Osteoblast (primary cell): ENCODE measurements around the gene RIT2. TPM values are rescaled to one million over a fixed set of nuclear protein-coding genes. Genes with fewer than 3 reads are reported as not detected.

Experiments used
- DNase-seq: peaks from one replicate; pipeline ENCODE4 v3.0.0; 2011; ENCODE audit warnings: low spot score, mixed read lengths; ENCODE audit not compliant: insufficient read length; ENCODE audit errors: missing footprints
- H2AFZ ChIP-seq: 2 replicates; pipeline ENCODE4 v1.6.0; 2011; ENCODE audit warnings: mild to moderate bottlenecking, low read length
- H3K27ac ChIP-seq: 2 replicates; pipeline ENCODE4 v1.5.1; 2011; ENCODE audit warnings: mild to moderate bottlenecking, low read depth, low read length, moderate library complexity
- H3K27me3 ChIP-seq: 2 replicates; pipeline ENCODE4 v1.6.0; 2012; ENCODE audit warnings: mild to moderate bottlenecking, control low read depth, inconsistent platforms, low read length, moderate library complexity; ENCODE audit not compliant: insufficient read depth
- H3K36me3 ChIP-seq: 2 replicates; pipeline ENCODE4 v1.5.1; 2011; ENCODE audit warnings: mild to moderate bottlenecking, low read length, control low read depth, moderate library complexity; ENCODE audit not compliant: insufficient read depth
- H3K4me1 ChIP-seq: 2 replicates; pipeline ENCODE4 v1.5.1; 2011; ENCODE audit warnings: mild to moderate bottlenecking, low read length, control low read depth, moderate library complexity; ENCODE audit not compliant: insufficient read depth
- H3K4me2 ChIP-seq: 2 replicates; pipeline ENCODE4 v1.6.0; 2011; ENCODE audit warnings: mild to moderate bottlenecking, low read length; ENCODE audit not compliant: insufficient read depth
- H3K4me3 ChIP-seq: fragments of 200-600 bp; sonication (generic); 3 replicates; pipeline ENCODE4 v1.5.1; 2012; ENCODE audit warnings: mild to moderate bottlenecking, low read length, inconsistent platforms; ENCODE audit not compliant: insufficient read depth
- H3K79me2 ChIP-seq: 2 replicates; pipeline ENCODE4 v1.6.0; 2012; ENCODE audit warnings: mild to moderate bottlenecking, low read length, control low read depth, inconsistent platforms; ENCODE audit not compliant: insufficient read depth
- H3K9me3 ChIP-seq: 2 replicates; pipeline ENCODE4 v1.5.1; 2011; ENCODE audit warnings: low read depth, low read length, control low read depth
- H4K20me1 ChIP-seq: 2 replicates; pipeline ENCODE4 v1.6.0; 2012; ENCODE audit warnings: mild to moderate bottlenecking, low read length, control low read depth; ENCODE audit not compliant: insufficient read depth
- total RNA-seq: library from RNA; depleted of rRNA; stranded (reverse); fragments of >200 nt; gene quantifications from 2 replicates; pipeline ENCODE4 v1.2.3, GENCODE V29; 2012
- TF ChIP-seq, protein P1 (sequence below): IDR thresholded peaks from 2 replicates; pipeline ENCODE4 v1.5.1; 2011; ENCODE audit warnings: mild to moderate bottlenecking, low read depth, low read length, moderate library complexity; ENCODE audit errors: extremely low read depth

The RIT2 gene
- total RNA-seq, 1 donor, result not detected

DNA sequence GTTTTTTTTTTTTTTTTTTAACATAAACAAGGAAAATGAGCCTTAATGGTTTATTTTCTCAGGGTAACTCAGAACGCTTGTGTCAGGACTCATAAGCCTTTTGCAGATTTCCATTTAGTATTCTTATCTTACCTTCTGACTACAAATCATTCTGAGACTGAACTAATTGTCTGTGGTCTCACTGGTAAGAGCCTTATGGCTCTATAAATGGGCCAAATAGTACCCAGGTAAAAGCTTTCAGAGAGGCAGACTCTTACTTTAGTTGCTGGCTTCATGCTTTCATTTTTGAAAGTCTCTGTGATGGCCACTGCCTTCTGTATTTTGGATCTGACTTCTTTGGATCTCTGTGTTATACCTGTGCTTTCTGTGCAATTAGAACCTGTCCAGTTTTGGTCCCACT lies 403.4 kb downstream of the RIT2 start:
- DNase-seq, result no peak
- Histone ChIP-seq H3K4me2 (no peak overlapping the region), H3K27ac (no peak overlapping the region), H4K20me1 (no peaks in the 10 kb centered on the region), H2AFZ (no peak overlapping the region), H3K79me2 (no peaks in the 10 kb centered on the region), H3K4me3 (no peak overlapping the region), H3K36me3 (no peaks in the 10 kb centered on the region), H3K27me3 (no peaks in the 10 kb centered on the region), H3K4me1 (no peaks in the 10 kb centered on the region), H3K9me3 (no peaks in the 10 kb centered on the region)
- TF ChIP-seq, protein P1, sequence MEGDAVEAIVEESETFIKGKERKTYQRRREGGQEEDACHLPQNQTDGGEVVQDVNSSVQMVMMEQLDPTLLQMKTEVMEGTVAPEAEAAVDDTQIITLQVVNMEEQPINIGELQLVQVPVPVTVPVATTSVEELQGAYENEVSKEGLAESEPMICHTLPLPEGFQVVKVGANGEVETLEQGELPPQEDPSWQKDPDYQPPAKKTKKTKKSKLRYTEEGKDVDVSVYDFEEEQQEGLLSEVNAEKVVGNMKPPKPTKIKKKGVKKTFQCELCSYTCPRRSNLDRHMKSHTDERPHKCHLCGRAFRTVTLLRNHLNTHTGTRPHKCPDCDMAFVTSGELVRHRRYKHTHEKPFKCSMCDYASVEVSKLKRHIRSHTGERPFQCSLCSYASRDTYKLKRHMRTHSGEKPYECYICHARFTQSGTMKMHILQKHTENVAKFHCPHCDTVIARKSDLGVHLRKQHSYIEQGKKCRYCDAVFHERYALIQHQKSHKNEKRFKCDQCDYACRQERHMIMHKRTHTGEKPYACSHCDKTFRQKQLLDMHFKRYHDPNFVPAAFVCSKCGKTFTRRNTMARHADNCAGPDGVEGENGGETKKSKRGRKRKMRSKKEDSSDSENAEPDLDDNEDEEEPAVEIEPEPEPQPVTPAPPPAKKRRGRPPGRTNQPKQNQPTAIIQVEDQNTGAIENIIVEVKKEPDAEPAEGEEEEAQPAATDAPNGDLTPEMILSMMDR, result no peak

DNA sequence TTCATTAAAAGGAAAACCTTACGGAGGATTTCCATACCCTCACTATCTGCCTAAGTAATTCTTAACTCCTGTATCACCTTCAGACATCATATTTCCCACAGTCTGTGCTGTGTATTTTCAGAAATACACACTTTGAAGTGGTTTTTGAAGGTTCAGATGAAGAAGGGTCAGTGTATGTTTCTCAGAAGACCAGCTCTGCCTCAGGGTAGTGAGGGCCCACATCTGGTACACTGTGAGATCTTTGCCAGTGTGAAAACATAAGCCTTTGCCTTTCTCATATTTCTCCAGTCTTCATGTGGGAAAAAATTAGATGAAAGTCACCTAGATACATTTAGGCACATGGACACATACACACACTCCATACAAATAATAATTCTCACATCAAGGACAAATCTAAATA lies 408.4 kb downstream of the RIT2 start:
- H3K27me3 ChIP-seq, result no peaks in the 10 kb centered on the region
- TF ChIP-seq, protein P1, result no peak
- H3K79me2 ChIP-seq, result no peaks in the 10 kb centered on the region
- H2AFZ ChIP-seq, result no peak overlapping the region
- H3K9me3 ChIP-seq, result peaks cover 2% of the 10 kb centered on the region
- no peak overlapping the region for H3K4me3 ChIP-seq
- H3K4me2 ChIP-seq, result no peak overlapping the region
- H3K36me3 ChIP-seq, result no peaks in the 10 kb centered on the region
- H3K4me1 ChIP-seq, result no peaks in the 10 kb centered on the region
- DNase-seq, result no peak
- no peaks in the 10 kb centered on the region for H4K20me1 ChIP-seq
- no peak overlapping the region for H3K27ac ChIP-seq

DNA sequence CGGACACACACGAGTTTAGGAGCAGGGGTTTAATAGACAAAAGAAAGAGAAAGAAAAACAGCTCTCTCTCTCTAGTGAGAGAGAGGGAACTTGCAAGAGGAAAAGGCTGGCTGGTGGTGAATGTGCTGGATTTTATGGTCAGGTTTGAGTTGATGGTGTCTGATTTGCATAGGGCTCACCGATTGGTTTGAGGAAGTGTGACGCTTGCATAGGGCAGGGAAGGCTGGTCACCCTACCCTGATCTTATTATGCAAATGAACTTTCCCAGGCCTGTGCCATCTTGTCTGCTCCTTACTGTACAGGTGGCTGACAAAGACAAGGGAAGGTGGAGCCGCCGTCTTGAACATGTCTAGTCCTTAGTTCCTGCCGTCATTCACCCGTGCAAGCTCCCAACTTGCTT lies 408.9 kb downstream of the RIT2 start:
- TF ChIP-seq, protein P1, result no peak
- H3K36me3 ChIP-seq, result no peaks in the 10 kb centered on the region
- H3K27ac ChIP-seq, result no peak overlapping the region
- H3K79me2 ChIP-seq, result no peaks in the 10 kb centered on the region
- no peak overlapping the region for H3K4me2 ChIP-seq
- no peak overlapping the region for H3K4me3 ChIP-seq
- H3K4me1 ChIP-seq, result no peaks in the 10 kb centered on the region
- H3K27me3 ChIP-seq, result no peaks in the 10 kb centered on the region
- H2AFZ ChIP-seq, result no peak overlapping the region
- peaks cover 2% of the 10 kb centered on the region for H3K9me3 ChIP-seq
- no peaks in the 10 kb centered on the region for H4K20me1 ChIP-seq
- no peak for DNase-seq

DNA sequence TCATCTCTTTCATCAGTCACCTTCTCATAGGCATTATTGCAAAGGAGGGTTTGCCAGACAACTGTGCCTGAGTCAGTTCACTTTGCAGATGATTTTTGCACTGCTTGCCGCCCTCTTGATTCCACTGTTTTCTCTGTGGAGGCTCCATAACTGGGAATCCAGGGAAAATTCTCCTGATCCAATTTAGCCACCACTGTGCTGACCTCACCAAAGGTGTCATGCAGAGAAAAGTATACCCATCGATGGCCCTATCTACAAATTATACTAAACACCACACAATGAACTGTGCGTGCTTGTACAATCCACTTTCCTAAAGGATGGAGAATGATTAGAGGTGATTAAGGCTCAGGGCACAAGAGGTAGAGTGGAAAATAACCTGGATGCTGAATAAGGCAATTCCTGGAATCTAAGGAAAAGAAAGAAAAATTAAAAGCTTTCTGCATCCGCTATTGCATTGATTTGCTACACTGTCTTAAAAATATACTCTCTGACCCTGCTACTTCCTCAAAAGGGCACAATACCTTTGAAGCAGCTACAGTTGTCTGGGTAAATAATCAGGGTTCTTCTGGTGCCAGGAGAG lies 409.4 kb downstream of the RIT2 start:
- Histone ChIP-seq H3K4me3 (no peak overlapping the region), H3K4me2 (no peak overlapping the region), H3K9me3 (peaks cover 2% of the 10 kb centered on the region), H3K79me2 (no peaks in the 10 kb centered on the region), H3K4me1 (no peaks in the 10 kb centered on the region), H4K20me1 (no peaks in the 10 kb centered on the region), H3K27me3 (no peaks in the 10 kb centered on the region), H3K27ac (no peak overlapping the region), H2AFZ (no peak overlapping the region), H3K36me3 (no peaks in the 10 kb centered on the region)
- no peak for DNase-seq
- TF ChIP-seq, protein P1, result no peak

Other genes with a start within 250 kb of the RIT2 start
- not detected in 2 replicates for gene SYT4, start 161.8 kb upstream of the RIT2 start, total RNA-seq